Activated effector memory CD4-positive, alpha-beta T cell treated with Interleukin-2 at 50 U/mL for 16 hours (primary cell): ENCODE data around the gene TSSK1B.
"Not testable (repeated sequence)": the region's sequence is repeated elsewhere in the genome, so short reads cannot be mapped to it uniquely, and the experiment has no call there.

Experiments
- DNase-seq: peaks from one replicate; pipeline ENCODE4 v3.0.0-alpha.2; 2020

Gene TSSK1B

GRCh38 chr5:113434889-113435288, at the start of gene TSSK1B:
Gene TSSK1B (minus strand): TSS chr5:113434989. CDS start chr5:113434839, 150 bp downstream.
- DNase-seq = no peak

- DNase-seq = no peak
Observed at GRCh38 chr5:113480243-113480642, 45.5 kb upstream of the TSSK1B start.

GRCh38 chr5:113478691-113479090, 43.9 kb upstream of the TSSK1B start:
- DNase-seq = no peak

- no peak for DNase-seq
Observed at GRCh38 chr5:113474100-113474728, 39.4 kb upstream of the TSSK1B start.

- no peak for DNase-seq
Observed at GRCh38 chr5:113463032-113463431, 28.2 kb upstream of the TSSK1B start.

GRCh38 chr5:113457106-113457505, 22.3 kb upstream of the TSSK1B start:
- DNase-seq = not testable (repeated sequence)

- DNase-seq = no peak
Observed at GRCh38 chr5:113452941-113453340, 18.2 kb upstream of the TSSK1B start.

- no peak for DNase-seq
Observed at GRCh38 chr5:113451797-113452196, 17.0 kb upstream of the TSSK1B start.

GRCh38 chr5:113450929-113451328, 16.1 kb upstream of the TSSK1B start:
- no peak for DNase-seq

GRCh38 chr5:113450462-113450861, 15.7 kb upstream of the TSSK1B start:
- DNase-seq = no peak

- DNase-seq = no peak
Observed at GRCh38 chr5:113448252-113448651, 13.5 kb upstream of the TSSK1B start.

GRCh38 chr5:113447498-113448050, 12.8 kb upstream of the TSSK1B start:
- DNase-seq = no peak

GRCh38 chr5:113446358-113446927, 11.7 kb upstream of the TSSK1B start:
- no peak for DNase-seq

GRCh38 chr5:113437111-113437510, 2.3 kb upstream of the TSSK1B start:
- no peak for DNase-seq

- DNase-seq = no peak
Observed at GRCh38 chr5:113435575-113435974, 786 bp upstream of the TSSK1B start.

- no peak for DNase-seq
Observed at GRCh38 chr5:113433862-113434612, 752 bp downstream of the TSSK1B start.

- no peak for DNase-seq
Observed at GRCh38 chr5:113433071-113433470, 1.7 kb downstream of the TSSK1B start.

- no peak for DNase-seq
Observed at GRCh38 chr5:113427871-113428574, 6.8 kb downstream of the TSSK1B start.

GRCh38 chr5:113425909-113426308, 8.9 kb downstream of the TSSK1B start:
- DNase-seq = no peak

- no peak for DNase-seq
Observed at GRCh38 chr5:113421693-113422092, 13.1 kb downstream of the TSSK1B start.

GRCh38 chr5:113405530-113405929, 29.3 kb downstream of the TSSK1B start:
- no peak for DNase-seq

GRCh38 chr5:113404269-113404668, 30.5 kb downstream of the TSSK1B start:
- no peak for DNase-seq

- DNase-seq = not testable (repeated sequence)
Observed at GRCh38 chr5:113397986-113398385, 36.8 kb downstream of the TSSK1B start.
